HCT116 (cell line): ENCODE data around the gene ITPR1. TPM values are rescaled to one million over a fixed set of nuclear protein-coding genes. Genes with fewer than 3 reads are reported as not detected.

Experiments used
- ATAC-seq: fragments of 200-7000 bp; cut with Tn5 transposase; 2 replicates; pipeline ENCODE4 v1.9.1; 2020; ENCODE audit warnings: mild to moderate bottlenecking, moderate library complexity
- BruUV-seq: library from RNA; stranded (reverse); fragments of 400-500 nt; replicated peaks from 2 replicates; lab custom pipeline; 2021; lab: Mats Ljungman, UMichigan
- CTCF ChIA-PET: fragments of 300-600 bp; sonication (Branson Sonifier 250); formaldehyde crosslinking; loops from one replicate; lab custom pipeline; 2021; ENCODE audit warnings: antibody characterized with exemption; lab: Charles Lee
- POLR2A ChIA-PET: fragments of 300-600, 350-600 bp; sonication (Branson Sonifier 250); formaldehyde crosslinking; loops from one replicate; lab custom pipeline; 2021; ENCODE audit warnings: antibody characterized with exemption; lab: Charles Lee
- RAD21 ChIA-PET, 2 experiments: fragments of 300-600 bp; sonication (Branson Sonifier 250); formaldehyde crosslinking; loops; one replicate each; lab custom pipeline; 2023; ENCODE audit warnings: low total read pairs in 2 of 2; ENCODE audit not compliant: uncharacterized antibody in 2 of 2, unreplicated experiment in 2 of 2, low non-redundant PET in 1 of 2; lab: Charles Lee
- DNase-seq: peaks from one replicate; pipeline ENCODE4 v3.0.0-alpha.2; 2010; ENCODE audit warnings: low read depth, low spot score
- H2AFZ ChIP-seq: fragments of 200-600 bp; shearing (Covaris generic), sonication (generic); 2 replicates; pipeline ENCODE4 v1.6.1; 2017; ENCODE audit warnings: low read depth, mixed run types, mixed read lengths, antibody characterized with exemption, low read length; ENCODE audit not compliant: poor library complexity, severe bottlenecking
- H3K27ac ChIP-seq: 2 replicates; pipeline ENCODE4 v1.5.1; 2012; ENCODE audit warnings: low read depth, low read length
- H3K27me3 ChIP-seq: fragments of 200-600 bp; sonication (generic); 2 replicates; pipeline ENCODE4 v1.6.1; 2016; ENCODE audit warnings: mixed run types, low read length, mixed read lengths; ENCODE audit not compliant: insufficient read depth
- H3K36me3 ChIP-seq, 2 experiments: fragments of 200-500 bp in 1 of 2; fragments of 200-600 bp in 1 of 2; sonication (Bioruptor generic) in 1 of 2; sonication (generic) in 1 of 2; 2 replicates each; pipeline versions ENCODE4 v1.5.1 to v1.6.1; 2014 to 2016; ENCODE audit warnings: low read length in 2 of 2, inconsistent platforms in 1 of 2, mixed read lengths in 1 of 2, mixed run types in 1 of 2; ENCODE audit not compliant: insufficient read depth in 2 of 2, control insufficient read depth in 1 of 2
- H3K4me1 ChIP-seq, 2 experiments: fragments of 200-600 bp in 1 of 2; sonication (generic) in 1 of 2; 2 replicates each; pipeline versions ENCODE4 v1.5.1 to v1.6.1; 2012 to 2017; ENCODE audit warnings: low read length in 2 of 2, inconsistent platforms in 1 of 2, mild to moderate bottlenecking in 1 of 2, mixed read lengths in 1 of 2, mixed run types in 1 of 2, moderate library complexity in 1 of 2; ENCODE audit not compliant: insufficient read depth in 2 of 2, control insufficient read depth in 1 of 2
- H3K4me2 ChIP-seq: fragments of 200-600 bp; sonication (generic); 2 replicates; pipeline ENCODE4 v1.6.1; 2017; ENCODE audit warnings: mixed run types, low read length, mixed read lengths
- H3K4me3 ChIP-seq, 2 experiments: fragments of 200-600 bp in 1 of 2; sonication (generic) in 1 of 2; replicated peaks in 1 of 2; 2 replicates each; pipeline ENCODE4 v1.5.1; 2011 to 2016; ENCODE audit warnings: low read length in 2 of 2, control low read depth in 1 of 2, low read depth in 1 of 2, mild to moderate bottlenecking in 1 of 2, mixed read lengths in 1 of 2, mixed run types in 1 of 2
- H3K79me2 ChIP-seq: fragments of 200-600 bp; sonication (generic); 2 replicates; pipeline ENCODE4 v1.6.1; 2017; ENCODE audit warnings: mild to moderate bottlenecking, mixed run types, low read length, moderate library complexity, mixed read lengths; ENCODE audit not compliant: insufficient read depth
- H3K9ac ChIP-seq: fragments of 200-600 bp; sonication (generic); 2 replicates; pipeline ENCODE4 v1.6.1; 2016; ENCODE audit warnings: low read length, mixed read lengths
- H3K9me2 ChIP-seq: fragments of 200-600 bp; sonication (generic), shearing (Covaris generic); 2 replicates; pipeline ENCODE4 v1.6.1; 2017; ENCODE audit warnings: mixed run types, mild to moderate bottlenecking, moderate library complexity; ENCODE audit not compliant: insufficient read depth
- H3K9me3 ChIP-seq, 2 experiments: fragments of 200-500 bp in 1 of 2; fragments of 200-600 bp in 1 of 2; sonication (Bioruptor generic) in 1 of 2; sonication (generic) in 1 of 2; 2 replicates each; pipeline ENCODE4 v1.6.1; 2014 to 2017; ENCODE audit warnings: low read length in 2 of 2, mixed read lengths in 2 of 2, inconsistent platforms in 1 of 2, low read depth in 1 of 2, mild to moderate bottlenecking in 1 of 2, mixed run types in 1 of 2, moderate library complexity in 1 of 2; ENCODE audit not compliant: control insufficient read depth in 1 of 2, insufficient read depth in 1 of 2
- H4K20me1 ChIP-seq: fragments of 200-600 bp; sonication (generic), shearing (Covaris generic); 2 replicates; pipeline ENCODE4 v1.6.1; 2017; ENCODE audit warnings: mixed run types, mild to moderate bottlenecking, moderate library complexity; ENCODE audit not compliant: insufficient read depth
- CBX3 ChIP-seq: IDR thresholded peaks from 2 replicates; pipeline ENCODE4 v1.6.1; 2012; ENCODE audit warnings: low read depth
- FOSL1 ChIP-seq: IDR thresholded peaks from 2 replicates; pipeline ENCODE4 v1.6.1; 2012; ENCODE audit warnings: low read depth
- JUND ChIP-seq: IDR thresholded peaks from 2 replicates; pipeline ENCODE4 v1.6.1; 2012
- POLR2A ChIP-seq: IDR thresholded peaks from 2 replicates; pipeline ENCODE4 v1.7.0; 2011; ENCODE audit warnings: borderline replicate concordance; ENCODE audit not compliant: insufficient read depth, insufficient read length; ENCODE audit errors: extremely low read depth
- SRF ChIP-seq: IDR thresholded peaks from 2 replicates; pipeline ENCODE4 v1.6.1; 2012; ENCODE audit warnings: low read depth
- intact Hi-C: fragments of 100-400 bp; cut with micrococcal nuclease; formaldehyde crosslinking; loops from 2 replicates; pipeline ENCODE4 v1.10.0; 2022
- total RNA-seq: library from RNA; stranded (reverse); gene quantifications from one replicate; pipeline ENCODE4 v1.2.1, GENCODE V29; 2021; ENCODE audit not compliant: unreplicated experiment
- TF ChIP-seq, protein P1 (sequence below): IDR thresholded peaks from 2 replicates; pipeline ENCODE4 v1.6.1; 2012; ENCODE audit warnings: low read depth
- TF ChIP-seq, protein P2 (sequence below): IDR thresholded peaks from 2 replicates; pipeline ENCODE4 v1.6.1; 2011; ENCODE audit warnings: mild to moderate bottlenecking, low read length, moderate library complexity; ENCODE audit not compliant: insufficient replicate concordance; ENCODE audit errors: extremely low read depth
- TF ChIP-seq, protein P3 (sequence below): IDR thresholded peaks from 2 replicates; pipeline ENCODE4 v1.6.1; 2012
- TF ChIP-seq, protein P4 (sequence below): IDR thresholded peaks from 2 replicates; pipeline ENCODE4 v1.6.1; 2012

Gene ITPR1
- total RNA-seq, 1 experiment from 2014 or later = 9.2 TPM

DNA sequence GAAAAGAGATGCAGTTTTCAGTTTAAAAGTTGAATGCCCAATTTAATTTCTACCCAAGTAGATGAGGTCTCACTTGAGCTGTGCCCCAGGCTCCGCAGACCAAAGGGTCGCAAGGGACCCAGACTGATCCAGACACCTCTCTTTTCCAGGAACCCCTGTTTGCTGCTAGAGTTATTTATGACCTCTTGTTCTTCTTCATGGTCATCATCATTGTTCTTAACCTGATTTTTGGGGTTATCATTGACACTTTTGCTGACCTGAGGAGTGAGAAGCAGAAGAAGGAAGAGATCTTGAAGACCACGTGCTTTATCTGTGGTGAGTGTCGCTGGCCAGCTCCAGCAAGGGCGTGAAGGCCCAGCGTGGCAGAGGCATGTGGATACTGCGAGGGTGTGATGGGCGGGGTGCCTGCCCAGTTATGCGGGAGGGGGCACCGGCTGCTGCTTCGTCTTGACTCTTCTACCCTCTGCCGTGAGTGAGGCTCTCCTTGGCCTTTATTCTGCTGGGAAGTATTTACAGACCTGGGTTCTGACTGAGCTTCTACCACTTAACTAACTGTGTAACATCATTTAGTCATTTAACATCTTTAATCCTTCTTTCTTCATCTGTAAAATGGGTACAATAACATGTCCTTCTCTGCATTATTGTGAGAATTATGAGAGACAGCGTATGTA is 321.9 kb downstream of the ITPR1 start:
- no peaks in the 10 kb centered on the region for H3K9me2 ChIP-seq
- no peak overlapping the region for H3K9ac ChIP-seq
- no TSS peak for BruUV-seq
- no peaks in the 10 kb centered on the region for H3K36me3 ChIP-seq
- peaks cover 0 to 15% of the 10 kb centered on the region in 2 experiments; a peak in 2 of 4 replicates for H3K4me1 ChIP-seq
- no peak overlapping the region for H2AFZ ChIP-seq
- no peak for DNase-seq
- ChIA-PET CTCF (no interaction called here), POLR2A (no interaction called here)
- H3K4me2 ChIP-seq = 0 out of 2 replicates have a peak overlapping the region, but pooled peaks have one; percentile 33
- TF ChIP-seq, protein P1, sequence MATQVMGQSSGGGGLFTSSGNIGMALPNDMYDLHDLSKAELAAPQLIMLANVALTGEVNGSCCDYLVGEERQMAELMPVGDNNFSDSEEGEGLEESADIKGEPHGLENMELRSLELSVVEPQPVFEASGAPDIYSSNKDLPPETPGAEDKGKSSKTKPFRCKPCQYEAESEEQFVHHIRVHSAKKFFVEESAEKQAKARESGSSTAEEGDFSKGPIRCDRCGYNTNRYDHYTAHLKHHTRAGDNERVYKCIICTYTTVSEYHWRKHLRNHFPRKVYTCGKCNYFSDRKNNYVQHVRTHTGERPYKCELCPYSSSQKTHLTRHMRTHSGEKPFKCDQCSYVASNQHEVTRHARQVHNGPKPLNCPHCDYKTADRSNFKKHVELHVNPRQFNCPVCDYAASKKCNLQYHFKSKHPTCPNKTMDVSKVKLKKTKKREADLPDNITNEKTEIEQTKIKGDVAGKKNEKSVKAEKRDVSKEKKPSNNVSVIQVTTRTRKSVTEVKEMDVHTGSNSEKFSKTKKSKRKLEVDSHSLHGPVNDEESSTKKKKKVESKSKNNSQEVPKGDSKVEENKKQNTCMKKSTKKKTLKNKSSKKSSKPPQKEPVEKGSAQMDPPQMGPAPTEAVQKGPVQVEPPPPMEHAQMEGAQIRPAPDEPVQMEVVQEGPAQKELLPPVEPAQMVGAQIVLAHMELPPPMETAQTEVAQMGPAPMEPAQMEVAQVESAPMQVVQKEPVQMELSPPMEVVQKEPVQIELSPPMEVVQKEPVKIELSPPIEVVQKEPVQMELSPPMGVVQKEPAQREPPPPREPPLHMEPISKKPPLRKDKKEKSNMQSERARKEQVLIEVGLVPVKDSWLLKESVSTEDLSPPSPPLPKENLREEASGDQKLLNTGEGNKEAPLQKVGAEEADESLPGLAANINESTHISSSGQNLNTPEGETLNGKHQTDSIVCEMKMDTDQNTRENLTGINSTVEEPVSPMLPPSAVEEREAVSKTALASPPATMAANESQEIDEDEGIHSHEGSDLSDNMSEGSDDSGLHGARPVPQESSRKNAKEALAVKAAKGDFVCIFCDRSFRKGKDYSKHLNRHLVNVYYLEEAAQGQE = no peak
- no peak for TF ChIP-seq CBX3
- no peak for TF ChIP-seq SRF
- TF ChIP-seq, protein P2, sequence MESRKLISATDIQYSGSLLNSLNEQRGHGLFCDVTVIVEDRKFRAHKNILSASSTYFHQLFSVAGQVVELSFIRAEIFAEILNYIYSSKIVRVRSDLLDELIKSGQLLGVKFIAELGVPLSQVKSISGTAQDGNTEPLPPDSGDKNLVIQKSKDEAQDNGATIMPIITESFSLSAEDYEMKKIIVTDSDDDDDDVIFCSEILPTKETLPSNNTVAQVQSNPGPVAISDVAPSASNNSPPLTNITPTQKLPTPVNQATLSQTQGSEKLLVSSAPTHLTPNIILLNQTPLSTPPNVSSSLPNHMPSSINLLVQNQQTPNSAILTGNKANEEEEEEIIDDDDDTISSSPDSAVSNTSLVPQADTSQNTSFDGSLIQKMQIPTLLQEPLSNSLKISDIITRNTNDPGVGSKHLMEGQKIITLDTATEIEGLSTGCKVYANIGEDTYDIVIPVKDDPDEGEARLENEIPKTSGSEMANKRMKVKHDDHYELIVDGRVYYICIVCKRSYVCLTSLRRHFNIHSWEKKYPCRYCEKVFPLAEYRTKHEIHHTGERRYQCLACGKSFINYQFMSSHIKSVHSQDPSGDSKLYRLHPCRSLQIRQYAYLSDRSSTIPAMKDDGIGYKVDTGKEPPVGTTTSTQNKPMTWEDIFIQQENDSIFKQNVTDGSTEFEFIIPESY = no peak
- no peak for TF ChIP-seq POLR2A
- TF ChIP-seq FOSL1 = no peak
- no peak for TF ChIP-seq JUND
- TF ChIP-seq, protein P3, sequence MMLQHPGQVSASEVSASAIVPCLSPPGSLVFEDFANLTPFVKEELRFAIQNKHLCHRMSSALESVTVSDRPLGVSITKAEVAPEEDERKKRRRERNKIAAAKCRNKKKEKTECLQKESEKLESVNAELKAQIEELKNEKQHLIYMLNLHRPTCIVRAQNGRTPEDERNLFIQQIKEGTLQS = no peak
- TF ChIP-seq, protein P4, sequence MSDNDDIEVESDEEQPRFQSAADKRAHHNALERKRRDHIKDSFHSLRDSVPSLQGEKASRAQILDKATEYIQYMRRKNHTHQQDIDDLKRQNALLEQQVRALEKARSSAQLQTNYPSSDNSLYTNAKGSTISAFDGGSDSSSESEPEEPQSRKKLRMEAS = no peak
- TF ChIP-seq, all 23 proteins: peak for 0
- intact Hi-C loops = no loop called here
- no peaks in the 10 kb centered on the region for H3K27me3 ChIP-seq
- no peaks in the 10 kb centered on the region for H3K9me3 ChIP-seq
- ATAC-seq = no peak
- H3K4me3 ChIP-seq = no peak overlapping the region
- RAD21 ChIA-PET = no interaction called here
- H4K20me1 ChIP-seq = no peaks in the 10 kb centered on the region
- no peak overlapping the region for H3K27ac ChIP-seq
- H3K79me2 ChIP-seq = no peaks in the 10 kb centered on the region
